DND-41 (cell line): ENCODE results near the gene LRRC8D.

Source experiments
- CTCF ChIP-seq: IDR thresholded peaks from 2 replicates; pipeline ENCODE4 v1.5.1; 2012; ENCODE audit warnings: borderline replicate concordance, low read length, moderate library complexity, mild to moderate bottlenecking; ENCODE audit not compliant: poor library complexity, severe bottlenecking; ENCODE audit errors: extremely low read depth
- EZH2 ChIP-seq: IDR thresholded peaks from 3 replicates; pipeline ENCODE4 v1.6.1; 2012; ENCODE audit warnings: borderline replicate concordance, low read depth, mild to moderate bottlenecking, moderate library complexity, low read length, inconsistent platforms; ENCODE audit not compliant: severe bottlenecking

- no peak for TF ChIP-seq CTCF
- no peak for TF ChIP-seq EZH2
Measured at GRCh38 chr1:89844860-89845259, 24.0 kb downstream of the LRRC8D start.
